HG02610 (cell line): ENCODE results near the gene ISG20L2.
"Not testable (repeated sequence)": the region's sequence is repeated elsewhere in the genome, so short reads cannot be mapped to it uniquely, and the experiment has no call there.

ENCODE experiments used
- ATAC-seq: cut with Tn5 transposase; IDR thresholded peaks from one replicate; pipeline ENCODE4 v1.9.1; 2021; ENCODE audit warnings: mild to moderate bottlenecking, moderate library complexity; ENCODE audit not compliant: unreplicated experiment

ISG20L2 gene

GRCh38 chr1:156728599-156729462 lies at the start of gene ISG20L2:
ISG20L2 (minus strand) TSS chr1:156728766; CDS start chr1:156727652, 1,114 bp downstream.
- peak; percentile 89 for ATAC-seq

GRCh38 chr1:156777573-156777972 lies 49.0 kb upstream of the ISG20L2 start:
- ATAC-seq: no peak

- no peak for ATAC-seq
Measured at GRCh38 chr1:156776942-156777341, 48.4 kb upstream of the ISG20L2 start.

GRCh38 chr1:156775799-156776198 lies 47.2 kb upstream of the ISG20L2 start:
- no peak for ATAC-seq

GRCh38 chr1:156773607-156774006 lies 45.0 kb upstream of the ISG20L2 start:
- ATAC-seq: no peak

GRCh38 chr1:156772728-156773497 lies 44.3 kb upstream of the ISG20L2 start:
- no peak for ATAC-seq

- no peak for ATAC-seq
Measured at GRCh38 chr1:156772222-156772621, 43.7 kb upstream of the ISG20L2 start.

- ATAC-seq: no peak
Measured at GRCh38 chr1:156768610-156769295, 40.2 kb upstream of the ISG20L2 start.

- ATAC-seq: no peak
Measured at GRCh38 chr1:156767879-156768604, 39.5 kb upstream of the ISG20L2 start.

GRCh38 chr1:156767101-156767878 lies 38.7 kb upstream of the ISG20L2 start, which contains the start of gene PRCC:
PRCC (plus strand) TSS chr1:156767535; CDS start chr1:156767772, 237 bp downstream.
- peak; percentile 94 for ATAC-seq

GRCh38 chr1:156766298-156767100 lies 37.9 kb upstream of the ISG20L2 start:
- peak; percentile 15 for ATAC-seq

- ATAC-seq: no peak
Measured at GRCh38 chr1:156765666-156766065, 37.1 kb upstream of the ISG20L2 start.

- ATAC-seq: not testable (repeated sequence)
Measured at GRCh38 chr1:156765136-156765535, 36.6 kb upstream of the ISG20L2 start.

- no peak for ATAC-seq
Measured at GRCh38 chr1:156760796-156761104, 32.2 kb upstream of the ISG20L2 start.

- no peak for ATAC-seq
Measured at GRCh38 chr1:156760092-156760795, 31.7 kb upstream of the ISG20L2 start.

GRCh38 chr1:156757572-156758253 lies 29.1 kb upstream of the ISG20L2 start:
- not testable (repeated sequence) for ATAC-seq

GRCh38 chr1:156756355-156756754 lies 27.8 kb upstream of the ISG20L2 start:
- no peak for ATAC-seq

GRCh38 chr1:156755527-156755950 lies 27.0 kb upstream of the ISG20L2 start:
- no peak for ATAC-seq
